Right hindlimb (tissue), 1 donor: ENCODE results near the gene GTF2H3.

ENCODE experiments used
- DNase-seq: peaks from one replicate; pipeline ENCODE4 v3.0.0-alpha.2; 2018

The GTF2H3 gene

DNA sequence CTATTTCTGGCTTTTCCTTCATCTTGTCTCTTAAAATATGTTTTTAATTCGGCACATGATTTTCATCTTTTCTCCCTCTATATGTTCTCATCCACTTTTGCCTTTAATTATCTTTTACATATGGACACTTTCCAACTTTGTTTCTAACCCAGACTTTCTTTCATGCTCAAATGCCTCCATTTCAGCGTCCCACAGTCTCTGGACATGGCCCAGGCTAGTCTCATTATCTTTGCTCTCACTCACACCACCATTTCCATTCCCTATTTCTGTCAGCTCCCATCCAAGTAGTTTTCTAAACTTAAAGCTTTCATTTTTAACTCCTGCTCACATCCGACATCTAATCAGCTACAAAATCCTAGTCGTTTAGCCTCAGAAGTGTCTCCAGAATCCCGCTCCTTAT lies 14.8 kb downstream of the GTF2H3 start:
- no peak for DNase-seq

- no peak for DNase-seq
These were observed 20.6 kb downstream of the GTF2H3 start for GRCh38 chr12:123654129-123654701.

DNA sequence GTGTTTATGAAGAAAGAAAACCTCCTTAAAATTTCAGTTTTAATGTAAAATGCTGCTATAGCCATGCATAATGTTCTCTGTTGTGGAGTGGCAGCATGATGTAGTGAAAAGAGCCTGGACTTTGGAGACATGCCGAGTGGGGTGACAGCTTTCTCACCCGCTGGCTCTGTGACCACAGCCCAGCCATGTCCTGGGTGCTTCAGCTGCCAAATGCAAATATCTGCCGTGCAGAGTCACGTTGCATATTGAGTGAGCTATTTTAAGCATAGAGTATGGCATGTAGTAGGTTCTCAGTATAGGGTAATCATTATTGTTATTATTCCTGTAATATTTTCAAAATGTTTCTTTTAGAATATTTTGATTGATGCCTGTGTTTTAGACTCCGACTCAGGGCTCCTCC lies 21.8 kb downstream of the GTF2H3 start:
- DNase-seq = no peak

DNA sequence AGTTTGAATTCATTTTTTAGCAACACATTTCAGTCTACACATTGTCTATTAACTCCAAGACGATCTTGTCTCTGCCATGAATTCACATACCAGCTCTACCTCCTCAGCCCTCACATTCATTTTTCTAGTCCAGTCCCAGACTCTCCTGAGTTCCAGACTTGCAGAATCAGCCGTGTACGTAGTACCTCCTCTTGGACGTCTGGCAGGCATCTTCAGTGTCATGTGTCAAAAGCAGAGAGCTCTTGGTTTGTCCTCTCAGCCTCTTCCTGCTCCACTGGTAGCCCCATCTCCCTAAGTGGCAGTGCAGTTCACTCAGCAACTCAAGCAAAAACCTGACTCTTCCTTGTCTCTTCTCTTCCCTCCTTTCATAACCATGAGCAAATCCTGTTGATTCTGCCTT lies 22.8 kb downstream of the GTF2H3 start:
- no peak for DNase-seq

DNA sequence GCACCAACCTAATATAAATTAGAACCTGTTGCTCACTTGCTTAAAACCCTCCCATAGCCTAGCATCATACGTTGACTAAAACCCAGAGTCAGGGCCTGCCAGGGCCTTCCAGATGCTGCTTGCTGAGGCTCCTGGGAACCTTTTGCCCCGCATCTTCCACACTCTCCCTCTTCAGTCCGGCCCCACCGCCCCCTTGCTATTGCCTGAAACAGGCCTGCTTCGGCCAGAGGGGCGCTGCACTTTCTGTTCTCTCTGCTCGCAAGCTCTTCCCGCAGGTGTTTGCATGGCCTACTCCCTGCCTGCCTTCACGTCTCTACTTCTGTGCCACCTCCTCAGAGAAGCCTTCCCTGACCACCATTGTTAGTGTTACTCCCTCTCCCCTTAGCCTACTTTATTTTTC lies 23.6 kb downstream of the GTF2H3 start:
- no peak for DNase-seq

- DNase-seq = no peak
These were observed 26.5 kb downstream of the GTF2H3 start for GRCh38 chr12:123659996-123660727.

GRCh38 chr12:123667771-123668170 lies 34.1 kb downstream of the GTF2H3 start:
- DNase-seq = no peak

GRCh38 chr12:123670882-123671728 lies 37.5 kb downstream of the GTF2H3 start, which contains the start of gene TCTN2:
TSS of gene TCTN2 (plus strand) at chr12:123671113. CDS start at chr12:123671241, 128 bp downstream.
- peak; percentile 96 for DNase-seq

DNA sequence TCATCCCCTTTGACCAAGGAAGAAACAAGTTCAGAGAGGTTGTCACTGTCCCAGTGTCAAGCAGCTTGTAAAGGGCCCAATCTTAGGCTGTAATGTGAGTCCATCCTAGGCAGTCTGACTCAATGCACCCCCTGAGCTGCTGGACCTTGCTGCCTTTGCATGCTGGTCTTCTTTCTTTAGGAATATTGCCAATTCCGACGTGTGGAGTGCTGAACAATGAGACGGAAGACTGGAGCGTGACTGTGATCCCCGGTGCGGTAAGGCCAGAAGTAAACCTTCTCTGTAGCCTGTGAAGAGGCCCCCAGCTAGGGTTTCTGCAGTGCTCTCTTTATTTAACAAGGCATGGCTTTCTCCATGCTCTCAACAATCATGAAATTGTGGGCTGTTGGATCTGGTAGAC lies 38.2 kb downstream of the GTF2H3 start:
- no peak for DNase-seq

DNA sequence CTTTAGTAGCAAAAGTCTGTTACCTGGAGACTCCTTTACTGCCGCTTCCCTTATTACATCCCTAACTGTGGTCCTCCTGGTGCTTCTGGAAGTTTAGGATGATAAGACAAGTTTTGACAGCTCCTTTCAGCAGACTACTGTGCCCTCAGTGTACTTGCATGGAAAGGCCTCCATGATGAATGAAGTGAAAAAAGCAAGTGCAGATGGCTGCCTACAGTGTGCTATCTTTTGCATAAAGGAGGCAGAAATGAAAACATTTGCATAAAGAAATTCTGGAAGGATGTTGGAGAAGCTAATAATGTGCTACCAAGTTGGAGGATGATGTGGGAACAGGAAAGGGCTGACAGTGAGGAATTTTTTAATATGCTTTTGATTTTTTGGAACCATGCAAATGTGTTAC lies 41.8 kb downstream of the GTF2H3 start:
- no peak for DNase-seq

GRCh38 chr12:123676616-123677320 lies 43.1 kb downstream of the GTF2H3 start:
- DNase-seq = no peak

DNA sequence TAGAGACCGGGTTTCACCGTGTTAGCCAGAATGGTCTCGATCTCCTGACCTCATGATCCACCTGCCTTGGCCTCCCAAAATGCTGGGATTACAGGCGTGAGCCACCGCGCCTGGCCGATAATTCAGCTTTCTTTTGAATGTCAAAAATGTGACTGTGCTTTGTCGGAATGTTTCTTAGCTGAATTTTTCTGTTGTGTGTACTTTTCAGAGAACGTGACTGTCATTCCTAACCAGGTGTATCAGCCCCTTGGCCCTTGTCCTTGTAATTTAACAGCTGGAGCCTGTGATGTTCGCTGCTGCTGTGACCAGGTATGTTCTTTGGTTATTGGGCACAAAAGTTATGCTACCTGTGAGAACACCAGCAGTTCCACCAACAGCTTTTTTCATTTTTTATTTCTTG lies 45.4 kb downstream of the GTF2H3 start:
- DNase-seq = no peak

DNA sequence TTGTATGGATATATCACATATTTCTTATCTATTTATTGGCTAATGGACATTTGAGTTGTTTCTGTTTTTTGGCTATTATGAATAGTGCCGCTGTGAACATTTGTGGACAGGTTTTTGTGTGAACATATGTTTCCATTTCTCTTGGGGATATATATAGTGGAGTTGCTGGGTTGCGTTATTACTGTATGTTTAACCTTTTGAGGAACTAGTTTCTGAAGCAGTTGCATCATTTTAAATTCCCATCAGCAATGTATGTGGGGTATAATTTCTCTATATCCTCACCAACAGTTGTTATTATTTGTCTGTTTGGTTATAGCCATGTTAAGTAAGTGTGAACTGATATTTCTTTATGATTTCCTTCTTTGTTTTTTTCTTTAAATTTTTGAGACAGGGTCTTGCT lies 48.0 kb downstream of the GTF2H3 start:
- DNase-seq = no peak

DNA sequence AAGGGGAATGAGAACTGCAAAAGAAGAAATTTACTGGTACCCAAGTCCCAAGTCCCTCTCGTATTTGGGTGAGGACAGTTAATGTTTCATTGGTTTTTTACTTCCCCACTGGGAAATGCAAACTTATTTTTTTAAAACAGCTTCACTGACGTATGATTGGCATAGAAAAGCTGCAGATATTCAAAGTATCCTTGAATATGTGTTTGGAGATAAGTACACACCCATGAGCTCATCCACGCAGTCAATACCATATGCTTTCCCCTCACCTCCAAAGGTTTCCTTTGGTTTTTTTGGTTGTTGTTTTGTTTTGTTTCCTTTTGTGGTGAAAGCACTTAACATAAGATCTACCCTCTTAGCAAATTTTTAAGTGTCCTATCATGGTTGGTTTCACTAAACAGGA lies 50.3 kb downstream of the GTF2H3 start:
- DNase-seq = no peak

DNA sequence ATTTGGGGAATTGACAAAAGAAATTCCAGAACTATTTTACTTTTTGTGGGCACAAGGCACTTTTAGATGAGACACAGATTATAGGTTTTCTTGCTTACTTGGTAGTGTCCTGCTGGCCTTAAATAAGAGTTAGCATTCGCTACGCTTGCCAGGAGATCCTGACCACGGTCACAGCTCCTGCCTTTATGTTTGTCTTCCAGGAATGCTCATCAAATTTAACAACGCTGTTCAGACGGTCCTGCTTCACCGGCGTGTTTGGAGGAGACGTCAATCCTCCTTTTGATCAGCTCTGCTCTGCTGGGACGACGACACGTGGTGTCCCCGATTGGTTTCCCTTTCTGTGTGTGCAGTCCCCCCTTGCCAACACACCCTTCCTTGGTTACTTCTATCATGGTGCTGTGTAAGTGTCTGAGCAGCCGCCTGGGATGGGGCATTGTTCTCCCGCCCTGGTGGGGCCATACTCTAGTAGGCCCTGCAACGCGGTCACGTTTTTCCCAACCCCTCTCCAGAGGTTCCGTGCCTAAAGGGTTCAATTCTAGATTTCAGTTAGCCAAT lies 53.1 kb downstream of the GTF2H3 start:
- DNase-seq = no peak

DNA sequence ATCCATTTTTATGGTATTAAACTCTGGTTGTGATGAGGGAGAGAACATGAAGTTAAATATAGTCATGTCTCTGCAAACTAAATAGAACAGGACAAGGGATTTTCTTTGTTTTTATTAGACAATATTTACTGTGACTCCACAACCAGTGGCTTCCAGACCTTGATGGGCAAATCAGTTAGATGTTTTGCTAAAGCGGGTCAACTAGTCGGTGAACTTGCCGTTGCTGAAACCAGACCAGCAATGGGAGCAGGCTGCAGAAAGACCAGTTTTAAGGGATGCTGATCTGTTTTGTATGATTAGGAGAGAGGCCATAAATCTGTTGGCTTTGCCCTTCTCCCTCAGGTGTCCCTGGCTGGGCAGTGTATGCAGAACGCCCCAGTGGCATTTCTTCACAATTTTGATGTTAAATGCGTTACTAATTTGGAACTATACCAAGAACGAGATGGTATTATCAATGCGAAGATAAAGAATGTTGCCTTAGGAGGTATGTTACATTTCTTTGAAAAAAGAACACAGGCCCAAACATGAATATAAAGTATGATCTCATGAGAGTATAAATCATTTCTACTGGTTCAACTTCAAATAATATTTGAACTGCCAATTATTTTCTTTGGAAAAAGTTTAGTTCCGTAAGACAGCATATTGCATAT lies 56.7 kb downstream of the GTF2H3 start:
- DNase-seq = no peak

GRCh38 chr12:123696207-123696606 lies 62.6 kb downstream of the GTF2H3 start:
- DNase-seq = no peak

DNA sequence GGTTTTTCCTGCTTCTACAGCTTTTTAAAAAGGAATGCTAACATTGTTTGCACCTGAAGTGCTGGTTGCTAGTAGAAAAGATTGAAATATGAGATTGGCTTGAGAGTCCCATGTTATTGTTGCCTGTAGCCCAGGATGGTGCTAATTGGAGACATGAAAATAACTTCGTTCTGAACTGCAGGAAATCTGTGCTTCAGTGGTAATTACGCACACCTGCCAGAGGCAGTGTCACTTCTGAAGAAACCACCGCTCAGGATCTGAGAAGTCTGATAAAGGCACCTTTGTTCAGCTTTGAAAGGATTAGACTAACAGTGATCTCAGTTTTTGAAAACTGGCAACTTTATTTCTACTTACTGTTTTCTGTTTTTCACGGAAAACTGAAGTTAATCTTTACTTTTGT lies 63.0 kb downstream of the GTF2H3 start:
- DNase-seq = no peak

- no peak for DNase-seq
These were observed 72.3 kb downstream of the GTF2H3 start for GRCh38 chr12:123705935-123706334.

DNA sequence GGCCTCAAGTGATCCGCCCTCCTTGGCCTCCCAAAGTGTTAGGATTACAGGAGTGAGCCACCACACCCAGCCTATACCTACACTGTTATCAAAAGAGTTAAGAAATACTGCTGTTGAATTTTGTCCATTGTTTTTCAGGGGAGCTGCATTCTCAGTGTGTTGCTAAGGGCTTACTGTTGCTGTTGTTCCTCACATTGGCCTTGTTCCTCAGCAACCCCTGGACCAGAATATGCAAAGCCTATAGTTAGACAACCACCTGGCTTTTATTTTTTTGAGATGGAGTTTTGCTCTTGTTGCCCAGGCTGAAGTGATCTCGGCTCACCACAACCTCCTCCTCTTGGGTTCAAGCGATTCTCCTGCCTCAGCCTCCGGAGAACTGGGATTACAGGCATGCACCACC lies 73.8 kb downstream of the GTF2H3 start:
- no peak for DNase-seq
